ENCODE results near the gene SLC4A3.

The SLC4A3 gene

DNA sequence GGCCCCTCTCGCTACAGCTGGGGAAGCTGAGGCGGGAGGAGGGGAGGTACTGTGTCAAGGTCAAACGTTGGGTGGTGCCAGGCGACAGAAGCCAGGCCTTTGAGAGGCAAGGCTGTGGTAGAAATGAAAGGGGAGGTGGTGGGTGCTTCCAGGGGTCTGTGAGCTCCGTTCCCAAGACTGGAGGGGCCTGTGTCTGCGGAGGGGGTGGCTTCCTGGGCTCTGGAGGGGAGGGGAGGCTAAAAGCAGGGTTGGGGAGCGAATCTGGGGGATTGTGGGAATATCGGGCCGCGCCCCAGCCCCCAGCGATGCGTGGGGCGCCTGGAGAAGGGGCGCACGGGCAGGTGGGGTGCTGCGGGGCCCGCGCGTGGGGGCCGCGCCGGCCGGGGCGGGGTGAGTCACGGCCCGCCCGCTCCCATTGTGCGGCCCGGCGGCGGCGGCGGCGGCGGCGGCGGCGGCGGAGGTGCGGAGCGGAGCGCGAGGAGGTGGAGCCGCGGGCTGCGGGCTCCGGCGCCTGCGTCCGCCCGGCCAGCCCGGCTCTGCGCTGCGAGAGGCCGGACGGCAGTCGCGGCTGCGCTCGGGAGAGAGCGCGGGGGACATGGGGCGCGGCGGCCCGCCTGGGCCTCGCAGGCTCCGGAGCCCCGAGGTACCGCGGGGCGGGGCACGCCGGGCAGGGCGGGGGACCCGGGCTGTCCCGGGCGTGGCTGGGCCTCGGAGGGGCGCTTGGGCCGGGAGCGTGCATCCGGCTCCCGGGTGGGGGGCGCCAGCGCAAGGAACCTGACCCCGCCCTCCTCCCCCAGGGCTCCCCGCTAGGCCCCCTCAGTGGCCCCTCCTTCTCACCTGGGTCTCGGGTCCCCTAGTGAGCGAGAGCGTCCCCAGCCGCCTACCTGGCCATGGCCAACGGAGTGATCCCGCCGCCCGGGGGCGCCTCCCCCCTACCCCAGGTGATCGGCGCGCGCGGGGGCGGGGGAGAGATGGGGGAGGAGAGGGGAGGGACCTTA is at the start of gene SLC4A3:
Gene SLC4A3, plus strand, starts transcription at position 528 of the 998 bp plus-strand sequence. Its CDS starts 363 bp downstream, at position 891.
- DNase-seq (ENCODE audit: low read depth), result peak; percentile 14

DNA sequence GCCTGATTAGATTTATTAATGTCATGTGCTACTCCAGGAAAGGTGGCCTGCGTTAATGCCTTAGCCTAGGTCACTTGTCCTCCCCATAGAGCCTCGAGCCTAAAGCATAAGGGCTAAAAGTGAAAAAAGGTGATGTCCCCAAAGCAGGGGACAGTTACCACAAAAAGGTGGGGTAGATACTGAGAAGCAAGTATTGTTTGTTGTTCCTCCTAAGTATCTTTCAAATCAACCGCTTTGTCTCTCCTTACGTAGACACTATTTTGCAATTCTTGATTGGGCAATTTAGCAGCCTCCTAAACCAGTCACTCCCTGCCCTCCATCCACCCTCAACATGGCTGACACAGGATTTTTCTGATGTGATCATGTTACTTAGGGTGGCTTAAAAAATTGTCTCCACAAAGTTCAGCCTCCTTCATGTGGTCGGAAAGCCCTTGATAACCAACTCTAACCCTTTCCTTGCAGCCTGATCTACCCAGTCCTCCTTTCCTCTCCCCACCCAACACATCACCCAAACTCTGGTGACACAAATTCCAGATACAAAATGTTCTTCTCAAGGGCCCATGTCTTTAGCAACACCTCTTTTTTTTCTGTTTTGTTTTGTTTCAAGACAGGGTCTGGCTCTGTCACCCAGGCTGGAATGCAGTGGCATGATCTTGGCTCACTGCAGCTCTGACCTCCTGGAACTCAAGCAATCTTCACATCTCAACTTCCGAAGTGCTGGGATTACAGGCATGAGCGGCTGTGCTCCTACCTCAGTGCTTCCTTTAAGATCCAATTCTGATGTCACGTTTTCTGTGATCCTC is 48.4 kb upstream of the SLC4A3 start:
- DNase-seq (ENCODE audit: low read depth), result peak; percentile 93

- DNase-seq (ENCODE audit: low read depth), result no peak
Measured at GRCh38 chr2:219581346-219581745, 46.1 kb upstream of the SLC4A3 start.

- DNase-seq (ENCODE audit: low read depth), result no peak
Measured at GRCh38 chr2:219591091-219591490, 36.3 kb upstream of the SLC4A3 start.

GRCh38 chr2:219592736-219593135 is 34.7 kb upstream of the SLC4A3 start:
- no peak for DNase-seq (ENCODE audit: low read depth)

DNA sequence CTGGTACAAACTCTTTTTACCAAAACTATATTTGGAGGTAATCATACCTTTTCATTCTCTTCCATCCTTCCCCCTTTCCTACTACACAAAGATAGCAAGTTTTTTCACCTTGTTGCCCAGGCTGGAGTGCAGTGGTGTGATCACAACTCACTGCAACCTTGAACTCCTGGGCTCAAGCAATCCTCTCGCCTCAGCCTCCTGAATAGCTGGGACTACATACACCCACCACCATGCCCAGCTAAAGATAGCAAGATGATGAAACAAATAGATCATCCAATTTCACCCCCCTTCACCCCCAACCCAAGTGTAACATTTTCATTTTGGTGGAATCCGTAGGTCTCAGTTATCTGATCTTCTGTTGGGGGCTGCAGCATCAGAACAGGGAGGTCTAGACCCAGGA is 34.3 kb upstream of the SLC4A3 start:
- no peak for DNase-seq (ENCODE audit: low read depth)

- DNase-seq (ENCODE audit: low read depth), result peak; percentile 69
Measured at GRCh38 chr2:219595256-219595655, 32.2 kb upstream of the SLC4A3 start.

- DNase-seq (ENCODE audit: low read depth), result peak; percentile 23
Measured at GRCh38 chr2:219596954-219597551, 30.4 kb upstream of the SLC4A3 start.

DNA sequence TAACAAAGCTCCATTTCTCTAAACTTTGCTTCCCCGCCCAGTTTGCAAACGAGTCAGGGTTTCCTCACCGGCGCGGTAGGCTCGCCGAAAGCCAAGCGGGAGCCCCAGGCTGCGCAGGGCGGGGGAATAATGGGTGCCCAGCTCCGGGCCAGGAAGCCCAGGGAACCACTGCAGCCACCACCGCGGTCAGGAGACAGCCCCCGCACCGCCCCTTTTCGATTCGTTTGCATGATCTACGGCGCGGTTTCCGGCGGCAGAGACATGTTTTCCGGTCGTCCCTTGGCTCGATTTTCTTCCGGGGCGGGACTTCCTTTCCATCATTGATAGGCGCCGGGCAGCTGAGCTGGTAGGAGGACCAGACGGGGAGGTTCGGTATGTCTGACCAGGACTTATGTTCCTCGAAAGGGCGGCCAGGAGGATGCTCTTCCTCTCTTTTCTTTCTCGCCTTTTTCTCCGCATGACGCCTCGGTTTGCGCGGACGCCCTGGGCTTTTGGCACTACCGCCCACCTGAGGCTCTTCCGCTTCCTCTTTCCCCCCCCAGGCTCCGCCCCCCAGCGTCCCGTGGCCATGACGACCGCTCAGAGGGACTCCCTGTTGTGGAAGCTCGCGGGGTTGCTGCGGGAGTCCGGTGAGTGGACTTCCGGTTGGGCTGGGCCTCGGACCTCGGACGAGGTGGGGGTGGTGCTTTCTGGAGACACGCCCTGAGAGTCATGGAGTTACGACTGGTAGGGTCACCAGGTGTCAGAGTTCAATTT is 29.7 kb upstream of the SLC4A3 start, which contains the start of gene STK11IP:
Gene STK11IP, plus strand, starts transcription at position 306 of the 756 bp plus-strand sequence. Its CDS starts 263 bp downstream, at position 569.
- peak; percentile 96 for DNase-seq (ENCODE audit: low read depth)

- no peak for DNase-seq (ENCODE audit: low read depth)
Measured at GRCh38 chr2:219598308-219599078, 28.9 kb upstream of the SLC4A3 start.

GRCh38 chr2:219603771-219604170 is 23.7 kb upstream of the SLC4A3 start:
- no peak for DNase-seq (ENCODE audit: low read depth)

- DNase-seq (ENCODE audit: low read depth), result no peak
Measured at GRCh38 chr2:219605607-219605954, 21.8 kb upstream of the SLC4A3 start.

GRCh38 chr2:219607931-219608330 is 19.5 kb upstream of the SLC4A3 start:
- no peak for DNase-seq (ENCODE audit: low read depth)

- DNase-seq (ENCODE audit: low read depth), result no peak
Measured at GRCh38 chr2:219608399-219608964, 18.9 kb upstream of the SLC4A3 start.

DNA sequence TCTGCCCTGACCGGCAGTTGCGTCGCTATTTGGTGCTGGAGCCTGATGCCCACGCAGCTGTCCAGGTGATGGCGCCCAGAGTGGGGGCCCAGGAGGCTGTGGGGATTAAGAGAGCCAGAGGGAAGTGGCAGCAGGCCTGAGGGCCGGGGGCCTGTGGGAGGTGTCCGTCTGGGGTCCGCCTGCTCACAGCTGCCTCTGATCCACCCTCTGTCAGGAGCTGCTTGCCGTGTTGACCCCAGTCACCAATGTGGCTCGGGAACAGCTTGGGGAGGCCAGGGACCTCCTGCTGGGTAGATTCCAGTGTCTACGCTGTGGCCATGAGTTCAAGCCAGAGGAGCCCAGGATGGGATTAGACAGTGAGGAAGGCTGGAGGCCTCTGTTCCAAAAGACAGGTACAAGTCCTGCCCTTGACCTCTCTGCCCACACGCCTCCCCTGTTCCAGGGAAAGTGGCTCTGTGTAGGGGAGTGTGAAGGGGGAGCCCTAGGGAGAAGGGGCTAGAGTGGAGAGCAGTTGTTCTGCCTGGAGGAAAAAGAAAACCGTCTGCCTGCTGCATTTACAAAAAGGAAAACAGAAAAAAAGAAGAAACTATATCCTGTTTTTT is 18.2 kb upstream of the SLC4A3 start:
- DNase-seq (ENCODE audit: low read depth), result no peak

DNA sequence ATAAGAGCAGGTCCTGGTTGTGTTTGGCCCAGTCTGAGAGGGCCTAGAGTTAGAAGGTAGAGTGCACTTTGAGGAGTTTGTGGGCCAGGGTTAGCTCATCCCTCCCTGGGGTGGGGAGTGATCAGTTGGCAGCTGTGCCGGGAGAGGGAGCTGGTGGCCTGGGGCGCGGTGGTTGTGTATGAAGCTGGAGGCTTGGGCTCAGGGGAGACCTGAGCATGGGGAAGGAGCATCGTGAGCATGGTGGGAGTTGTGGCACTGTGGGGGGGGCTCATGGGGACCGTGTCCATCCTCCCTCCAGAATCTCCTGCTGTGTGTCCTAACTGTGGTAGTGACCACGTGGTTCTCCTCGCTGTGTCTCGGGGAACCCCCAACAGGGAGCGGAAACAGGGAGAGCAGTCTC is 16.1 kb upstream of the SLC4A3 start:
- DNase-seq (ENCODE audit: low read depth), result no peak

- peak; percentile 5 for DNase-seq (ENCODE audit: low read depth)
Measured at GRCh38 chr2:219611866-219612576, 15.4 kb upstream of the SLC4A3 start.

DNA sequence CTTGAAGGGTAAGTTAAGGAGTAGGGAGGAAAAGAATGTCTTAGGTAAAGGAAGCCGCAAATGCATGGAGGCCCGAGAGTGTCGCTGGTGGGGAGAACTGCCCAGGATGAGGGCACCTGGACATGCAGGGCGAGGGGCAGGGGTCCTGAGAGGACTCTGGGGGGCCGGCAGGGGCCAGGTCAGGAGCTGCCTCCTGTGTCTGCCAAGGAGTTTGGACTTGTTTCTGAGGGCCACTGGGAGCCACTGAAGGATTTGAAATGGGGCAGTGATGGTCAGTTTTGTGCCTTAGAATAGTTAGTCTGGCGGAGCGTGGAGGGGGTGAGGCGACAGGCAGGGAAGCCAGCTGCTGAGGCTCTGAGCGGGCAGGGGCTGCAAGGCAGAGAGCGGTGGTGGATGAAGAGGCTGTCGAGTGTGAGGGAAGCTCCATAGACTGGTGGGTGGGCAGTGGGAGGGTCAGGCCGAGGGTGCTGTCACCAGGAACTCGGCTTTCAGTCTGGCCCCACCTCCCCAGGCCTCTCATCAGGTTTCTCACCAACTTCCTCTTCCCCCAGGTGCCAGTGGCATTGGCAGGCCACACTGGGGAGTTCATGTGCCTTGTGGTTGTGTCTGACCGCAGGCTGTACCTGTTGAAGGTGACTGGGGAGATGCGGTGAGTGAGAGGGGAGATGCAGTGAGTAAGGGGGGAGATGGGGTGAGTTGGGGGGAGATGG is 14.7 kb upstream of the SLC4A3 start:
- DNase-seq (ENCODE audit: low read depth), result no peak

Data from amniotic epithelial cell (primary cell).